GM12872 (cell line): ENCODE measurements around the gene CKAP2L.

Source experiments
- TF ChIP-seq, protein P1 (sequence below): IDR thresholded peaks from 3 replicates; pipeline ENCODE4 v1.5.1; 2011; ENCODE audit warnings: low read depth, mild to moderate bottlenecking, low read length, moderate library complexity; ENCODE audit not compliant: insufficient read depth

Gene CKAP2L

DNA sequence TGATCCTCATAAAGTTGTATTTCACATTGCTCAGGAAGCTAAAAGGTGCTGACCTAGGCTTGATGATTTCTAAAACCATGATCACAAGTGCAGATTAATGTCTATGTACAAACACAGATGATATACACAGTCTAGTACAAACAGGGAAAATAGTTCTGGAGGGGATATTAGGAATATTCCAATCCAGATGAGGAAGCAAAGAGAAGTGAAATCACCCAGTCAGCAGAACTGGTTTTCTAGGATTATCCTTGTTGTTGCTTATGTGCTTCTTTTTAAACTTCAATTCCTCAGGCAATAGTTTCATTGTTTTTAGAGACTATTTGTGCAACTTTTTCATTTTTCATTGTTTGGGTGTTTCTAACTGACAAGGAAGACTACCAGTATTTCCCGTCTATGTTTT, 15.2 kb upstream of the CKAP2L start:
- TF ChIP-seq, protein P1, sequence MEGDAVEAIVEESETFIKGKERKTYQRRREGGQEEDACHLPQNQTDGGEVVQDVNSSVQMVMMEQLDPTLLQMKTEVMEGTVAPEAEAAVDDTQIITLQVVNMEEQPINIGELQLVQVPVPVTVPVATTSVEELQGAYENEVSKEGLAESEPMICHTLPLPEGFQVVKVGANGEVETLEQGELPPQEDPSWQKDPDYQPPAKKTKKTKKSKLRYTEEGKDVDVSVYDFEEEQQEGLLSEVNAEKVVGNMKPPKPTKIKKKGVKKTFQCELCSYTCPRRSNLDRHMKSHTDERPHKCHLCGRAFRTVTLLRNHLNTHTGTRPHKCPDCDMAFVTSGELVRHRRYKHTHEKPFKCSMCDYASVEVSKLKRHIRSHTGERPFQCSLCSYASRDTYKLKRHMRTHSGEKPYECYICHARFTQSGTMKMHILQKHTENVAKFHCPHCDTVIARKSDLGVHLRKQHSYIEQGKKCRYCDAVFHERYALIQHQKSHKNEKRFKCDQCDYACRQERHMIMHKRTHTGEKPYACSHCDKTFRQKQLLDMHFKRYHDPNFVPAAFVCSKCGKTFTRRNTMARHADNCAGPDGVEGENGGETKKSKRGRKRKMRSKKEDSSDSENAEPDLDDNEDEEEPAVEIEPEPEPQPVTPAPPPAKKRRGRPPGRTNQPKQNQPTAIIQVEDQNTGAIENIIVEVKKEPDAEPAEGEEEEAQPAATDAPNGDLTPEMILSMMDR: no peak

DNA sequence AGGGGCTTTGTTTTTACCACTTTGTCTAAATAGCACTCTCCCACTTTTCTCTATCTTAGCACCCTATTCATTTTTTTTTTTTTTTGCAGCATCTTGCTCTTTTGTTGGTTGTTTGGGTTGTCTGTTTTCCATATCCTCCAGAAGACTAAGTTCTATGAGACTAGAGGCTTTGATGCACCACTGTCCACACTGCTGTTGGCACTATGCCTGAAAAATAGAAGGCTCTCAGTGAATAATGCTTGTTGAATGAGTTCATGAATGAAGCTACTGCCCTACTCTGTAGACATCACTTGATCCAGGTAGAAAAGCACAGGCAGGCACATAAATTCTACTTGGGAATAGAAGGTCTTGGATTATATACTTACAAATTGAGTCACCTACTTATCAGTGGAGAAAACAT, 12.6 kb upstream of the CKAP2L start:
- TF ChIP-seq, protein P1: no peak

GRCh38 chr2:112776113-112776512, 11.7 kb upstream of the CKAP2L start:
- TF ChIP-seq, protein P1: no peak

DNA sequence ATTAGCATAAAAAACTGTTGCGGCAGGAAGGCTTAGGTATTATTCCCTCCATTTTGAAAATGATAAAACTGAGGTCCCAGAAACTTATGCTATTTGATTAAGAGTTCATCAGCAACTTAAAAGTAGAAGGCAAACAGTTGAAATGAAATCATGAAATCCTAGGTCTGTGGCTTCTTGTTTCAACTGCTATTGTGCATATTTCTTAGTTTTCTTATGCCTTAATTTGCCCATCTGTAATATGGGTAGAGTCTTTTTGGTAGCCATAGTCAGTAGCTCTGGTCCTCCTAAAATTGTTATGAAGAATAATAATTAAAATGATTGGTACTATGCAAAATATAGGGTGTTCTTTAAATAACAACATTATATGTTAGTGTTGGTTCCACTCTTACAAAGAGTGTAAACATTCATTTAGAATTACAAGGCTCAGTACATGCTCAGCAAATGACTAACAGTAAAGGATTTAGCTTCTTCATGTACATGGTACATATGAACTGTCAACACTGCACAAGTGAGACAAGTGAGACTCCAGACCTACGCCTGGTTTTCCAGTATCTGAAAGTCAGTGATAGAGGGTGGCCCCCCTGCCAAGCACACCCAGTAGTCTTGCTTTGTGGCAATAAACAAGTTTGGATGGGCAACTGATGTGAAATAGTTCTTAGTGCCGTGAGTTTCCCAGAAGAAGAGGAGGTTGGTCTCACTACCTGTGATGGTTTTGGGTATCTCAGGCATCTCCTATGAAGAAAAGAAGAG, 10.3 kb upstream of the CKAP2L start:
- TF ChIP-seq, protein P1: no peak

DNA sequence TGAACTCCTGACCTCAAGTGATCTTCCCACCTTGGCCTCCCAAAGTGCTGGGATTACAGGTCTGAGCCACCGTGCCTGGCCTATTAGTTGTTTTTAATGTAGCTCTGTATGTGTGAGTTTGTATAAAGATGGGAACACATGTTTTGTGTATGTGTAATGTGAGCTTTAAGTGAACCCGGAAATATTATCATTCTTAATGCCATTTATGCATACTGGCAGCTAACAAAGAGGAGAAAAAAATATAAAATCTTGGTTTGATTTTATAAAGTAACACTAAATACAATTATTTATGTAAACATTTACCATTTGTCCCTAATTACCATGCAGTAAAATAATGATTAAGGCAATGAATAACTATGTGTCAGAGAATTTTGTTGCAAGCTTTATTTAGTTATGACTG, 9.1 kb upstream of the CKAP2L start:
- TF ChIP-seq, protein P1: no peak

- TF ChIP-seq, protein P1: no peak
These were observed 8.6 kb upstream of the CKAP2L start for GRCh38 chr2:112772911-112773475.

GRCh38 chr2:112772322-112772721, 7.9 kb upstream of the CKAP2L start:
- TF ChIP-seq, protein P1: no peak
